ENCODE results near the gene KLHL5.

Gene KLHL5

GRCh38 chr4:39096847-39097246, 34.8 kb downstream of the KLHL5 start:
- Histone ChIP-seq H3K36me3 (ENCODE audit: control insufficient read depth in 2 of 2, insufficient read depth in 2 of 2, low read length in 2 of 2) (no peaks in the 10 kb centered on the region), H3K4me3 (ENCODE audit: low read length in 2 of 2) (no peak overlapping the region), H3K27me3 (ENCODE audit: control insufficient read depth in 2 of 2, insufficient read depth in 2 of 2, low read length in 2 of 2) (no peaks in the 10 kb centered on the region), H3K9ac (ENCODE audit: low read depth in 1 of 2, low read length in 2 of 2) (no peak overlapping the region), H3K27ac (ENCODE audit: low read depth in 2 of 2, low read length in 2 of 2) (no peak overlapping the region), H3K9me3 (ENCODE audit: control insufficient read depth in 2 of 2, low read length in 2 of 2) (no peaks in the 10 kb centered on the region), H3K4me1 (ENCODE audit: control insufficient read depth in 2 of 2, insufficient read depth in 2 of 2, low read length in 2 of 2) (no peaks in the 10 kb centered on the region)

GRCh38 chr4:39097290-39097689, 35.3 kb downstream of the KLHL5 start:
- H3K27me3 ChIP-seq (ENCODE audit: control insufficient read depth in 2 of 2, insufficient read depth in 2 of 2, low read length in 2 of 2): no peaks in the 10 kb centered on the region
- no peaks in the 10 kb centered on the region for H3K36me3 ChIP-seq (ENCODE audit: control insufficient read depth in 2 of 2, insufficient read depth in 2 of 2, low read length in 2 of 2)
- H3K9me3 ChIP-seq (ENCODE audit: control insufficient read depth in 2 of 2, low read length in 2 of 2): no peaks in the 10 kb centered on the region
- H3K4me1 ChIP-seq (ENCODE audit: control insufficient read depth in 2 of 2, insufficient read depth in 2 of 2, low read length in 2 of 2): no peaks in the 10 kb centered on the region
- no peak overlapping the region for H3K4me3 ChIP-seq (ENCODE audit: low read length in 2 of 2)
- no peak overlapping the region for H3K9ac ChIP-seq (ENCODE audit: low read depth in 1 of 2, low read length in 2 of 2)
- H3K27ac ChIP-seq (ENCODE audit: low read depth in 2 of 2, low read length in 2 of 2): no peak overlapping the region

GRCh38 chr4:39102297-39102696, 40.3 kb downstream of the KLHL5 start:
- Histone ChIP-seq H3K9me3 (ENCODE audit: control insufficient read depth in 2 of 2, low read length in 2 of 2) (no peaks in the 10 kb centered on the region), H3K4me1 (ENCODE audit: control insufficient read depth in 2 of 2, insufficient read depth in 2 of 2, low read length in 2 of 2) (no peaks in the 10 kb centered on the region), H3K9ac (ENCODE audit: low read depth in 1 of 2, low read length in 2 of 2) (no peak overlapping the region), H3K27me3 (ENCODE audit: control insufficient read depth in 2 of 2, insufficient read depth in 2 of 2, low read length in 2 of 2) (no peaks in the 10 kb centered on the region), H3K4me3 (ENCODE audit: low read length in 2 of 2) (no peak overlapping the region), H3K27ac (ENCODE audit: low read depth in 2 of 2, low read length in 2 of 2) (no peak overlapping the region), H3K36me3 (ENCODE audit: control insufficient read depth in 2 of 2, insufficient read depth in 2 of 2, low read length in 2 of 2) (peaks cover 0 to 4% of the 10 kb centered on the region in 2 donors)

GRCh38 chr4:39103291-39103690, 41.3 kb downstream of the KLHL5 start:
- Histone ChIP-seq H3K9ac (ENCODE audit: low read depth in 1 of 2, low read length in 2 of 2) (no peak overlapping the region), H3K4me3 (ENCODE audit: low read length in 2 of 2) (no peak overlapping the region), H3K27ac (ENCODE audit: low read depth in 2 of 2, low read length in 2 of 2) (no peak overlapping the region), H3K4me1 (ENCODE audit: control insufficient read depth in 2 of 2, insufficient read depth in 2 of 2, low read length in 2 of 2) (no peaks in the 10 kb centered on the region), H3K27me3 (ENCODE audit: control insufficient read depth in 2 of 2, insufficient read depth in 2 of 2, low read length in 2 of 2) (no peaks in the 10 kb centered on the region), H3K9me3 (ENCODE audit: control insufficient read depth in 2 of 2, low read length in 2 of 2) (no peaks in the 10 kb centered on the region), H3K36me3 (ENCODE audit: control insufficient read depth in 2 of 2, insufficient read depth in 2 of 2, low read length in 2 of 2) (peaks cover 0 to 4% of the 10 kb centered on the region in 2 donors)

- no peak overlapping the region for H3K27ac ChIP-seq (ENCODE audit: low read depth in 2 of 2, low read length in 2 of 2)
- no peak overlapping the region for H3K4me3 ChIP-seq (ENCODE audit: low read length in 2 of 2)
- H3K36me3 ChIP-seq (ENCODE audit: control insufficient read depth in 2 of 2, insufficient read depth in 2 of 2, low read length in 2 of 2): peaks cover 0 to 4% of the 10 kb centered on the region in 2 donors
- H3K9me3 ChIP-seq (ENCODE audit: control insufficient read depth in 2 of 2, low read length in 2 of 2): no peaks in the 10 kb centered on the region
- H3K9ac ChIP-seq (ENCODE audit: low read depth in 1 of 2, low read length in 2 of 2): no peak overlapping the region
- no peaks in the 10 kb centered on the region for H3K4me1 ChIP-seq (ENCODE audit: control insufficient read depth in 2 of 2, insufficient read depth in 2 of 2, low read length in 2 of 2)
- H3K27me3 ChIP-seq (ENCODE audit: control insufficient read depth in 2 of 2, insufficient read depth in 2 of 2, low read length in 2 of 2): no peaks in the 10 kb centered on the region
These were observed 42.2 kb downstream of the KLHL5 start for GRCh38 chr4:39104255-39104654.

GRCh38 chr4:39106011-39106410, 44.0 kb downstream of the KLHL5 start:
- no peaks in the 10 kb centered on the region for H3K27me3 ChIP-seq (ENCODE audit: control insufficient read depth in 2 of 2, insufficient read depth in 2 of 2, low read length in 2 of 2)

GRCh38 chr4:39114436-39114835, 52.4 kb downstream of the KLHL5 start:
- no peak overlapping the region for H3K27ac ChIP-seq (ENCODE audit: low read depth in 2 of 2, low read length in 2 of 2)
- peaks cover 3 to 4% of the 10 kb centered on the region in 2 donors for H3K36me3 ChIP-seq (ENCODE audit: control insufficient read depth in 2 of 2, insufficient read depth in 2 of 2, low read length in 2 of 2)

More at GRCh38 chr4:39106011-39106410, 44.0 kb downstream of the KLHL5 start:
- peaks cover 0 to 4% of the 10 kb centered on the region in 2 donors for H3K36me3 ChIP-seq (ENCODE audit: control insufficient read depth in 2 of 2, insufficient read depth in 2 of 2, low read length in 2 of 2)
- H3K4me1 ChIP-seq (ENCODE audit: control insufficient read depth in 2 of 2, insufficient read depth in 2 of 2, low read length in 2 of 2): no peaks in the 10 kb centered on the region
- no peak overlapping the region for H3K4me3 ChIP-seq (ENCODE audit: low read length in 2 of 2)
- no peaks in the 10 kb centered on the region for H3K9me3 ChIP-seq (ENCODE audit: control insufficient read depth in 2 of 2, low read length in 2 of 2)
- no peak overlapping the region for H3K9ac ChIP-seq (ENCODE audit: low read depth in 1 of 2, low read length in 2 of 2)
- no peak overlapping the region for H3K27ac ChIP-seq (ENCODE audit: low read depth in 2 of 2, low read length in 2 of 2)

GRCh38 chr4:39118034-39118658, 56.1 kb downstream of the KLHL5 start:
- Histone ChIP-seq H3K36me3 (ENCODE audit: control insufficient read depth in 2 of 2, insufficient read depth in 2 of 2, low read length in 2 of 2) (peaks cover 0 to 7% of the 10 kb centered on the region in 2 donors), H3K27me3 (ENCODE audit: control insufficient read depth in 2 of 2, insufficient read depth in 2 of 2, low read length in 2 of 2) (no peaks in the 10 kb centered on the region), H3K4me1 (ENCODE audit: control insufficient read depth in 2 of 2, insufficient read depth in 2 of 2, low read length in 2 of 2) (no peaks in the 10 kb centered on the region), H3K4me3 (ENCODE audit: low read length in 2 of 2) (no peak overlapping the region), H3K9ac (ENCODE audit: low read depth in 1 of 2, low read length in 2 of 2) (no peak overlapping the region), H3K9me3 (ENCODE audit: control insufficient read depth in 2 of 2, low read length in 2 of 2) (no peaks in the 10 kb centered on the region), H3K27ac (ENCODE audit: low read depth in 2 of 2, low read length in 2 of 2) (no peak overlapping the region)

More at GRCh38 chr4:39114436-39114835, 52.4 kb downstream of the KLHL5 start:
- Histone ChIP-seq H3K27me3 (ENCODE audit: control insufficient read depth in 2 of 2, insufficient read depth in 2 of 2, low read length in 2 of 2) (no peaks in the 10 kb centered on the region), H3K4me3 (ENCODE audit: low read length in 2 of 2) (no peak overlapping the region), H3K9me3 (ENCODE audit: control insufficient read depth in 2 of 2, low read length in 2 of 2) (no peaks in the 10 kb centered on the region), H3K9ac (ENCODE audit: low read depth in 1 of 2, low read length in 2 of 2) (no peak overlapping the region), H3K4me1 (ENCODE audit: control insufficient read depth in 2 of 2, insufficient read depth in 2 of 2, low read length in 2 of 2) (no peaks in the 10 kb centered on the region)

GRCh38 chr4:39120418-39120817, 58.4 kb downstream of the KLHL5 start:
- H3K36me3 ChIP-seq (ENCODE audit: control insufficient read depth in 2 of 2, insufficient read depth in 2 of 2, low read length in 2 of 2): peaks cover 0 to 4% of the 10 kb centered on the region in 2 donors
- H3K4me1 ChIP-seq (ENCODE audit: control insufficient read depth in 2 of 2, insufficient read depth in 2 of 2, low read length in 2 of 2): no peaks in the 10 kb centered on the region
- H3K27me3 ChIP-seq (ENCODE audit: control insufficient read depth in 2 of 2, insufficient read depth in 2 of 2, low read length in 2 of 2): no peaks in the 10 kb centered on the region
- H3K27ac ChIP-seq (ENCODE audit: low read depth in 2 of 2, low read length in 2 of 2): no peak overlapping the region
- no peak overlapping the region for H3K9ac ChIP-seq (ENCODE audit: low read depth in 1 of 2, low read length in 2 of 2)
- no peaks in the 10 kb centered on the region for H3K9me3 ChIP-seq (ENCODE audit: control insufficient read depth in 2 of 2, low read length in 2 of 2)
- H3K4me3 ChIP-seq (ENCODE audit: low read length in 2 of 2): no peak overlapping the region

GRCh38 chr4:39124885-39125599, 63.0 kb downstream of the KLHL5 start:
- Histone ChIP-seq H3K4me1 (ENCODE audit: control insufficient read depth in 2 of 2, insufficient read depth in 2 of 2, low read length in 2 of 2) (no peaks in the 10 kb centered on the region), H3K27me3 (ENCODE audit: control insufficient read depth in 2 of 2, insufficient read depth in 2 of 2, low read length in 2 of 2) (no peaks in the 10 kb centered on the region), H3K36me3 (ENCODE audit: control insufficient read depth in 2 of 2, insufficient read depth in 2 of 2, low read length in 2 of 2) (peaks cover 0 to 4% of the 10 kb centered on the region in 2 donors), H3K27ac (ENCODE audit: low read depth in 2 of 2, low read length in 2 of 2) (no peak overlapping the region), H3K9ac (ENCODE audit: low read depth in 1 of 2, low read length in 2 of 2) (no peak overlapping the region), H3K4me3 (ENCODE audit: low read length in 2 of 2) (no peak overlapping the region), H3K9me3 (ENCODE audit: control insufficient read depth in 2 of 2, low read length in 2 of 2) (no peaks in the 10 kb centered on the region)
